H1 (cell line): ENCODE results near the gene CNPY3. TPM values are rescaled to one million over a fixed set of nuclear protein-coding genes. Genes with fewer than 3 reads are reported as not detected.

Experiments
- CTCF ChIA-PET: fragments of 300-600 bp; sonication (Branson Sonifier 250); formaldehyde crosslinking; loops from one replicate; lab custom pipeline; 2021; ENCODE audit not compliant: partially characterized antibody; lab: Charles Lee
- POLR2A ChIA-PET: fragments of 300-600 bp; sonication (Branson Sonifier 250); formaldehyde crosslinking; loops from one replicate; lab custom pipeline; 2021; ENCODE audit warnings: inconsistent platforms; ENCODE audit not compliant: partially characterized antibody; lab: Charles Lee
- DNase-seq, 2 experiments: peaks; one replicate each; pipeline versions ENCODE4 v3.0.0 to v3.0.0-alpha.2; 2010 to 2022; ENCODE audit warnings: low spot score in 2 of 2, low read depth in 1 of 2, mixed read lengths in 1 of 2
- FAIRE-seq: peaks from 2 replicates; lab custom pipeline; 2011; peaks lifted over from hg19 to GRCh38; lab: Jason Lieb, UNC
- H2AFZ ChIP-seq: 2 replicates; pipeline ENCODE4 v1.8.1; 2012; ENCODE audit warnings: low read length, inconsistent platforms
- H2AK5ac ChIP-seq: 2 replicates; pipeline ENCODE4 v1.6.1; 2013; ENCODE audit warnings: low read depth, low read length
- H2BK120ac ChIP-seq: replicated peaks from 2 replicates; pipeline ENCODE3; 2013; ENCODE audit warnings: low read depth, low read length, inconsistent platforms
- H2BK12ac ChIP-seq: 2 replicates; pipeline ENCODE4 v1.6.1; 2013; ENCODE audit warnings: low read depth, low read length
- H2BK15ac ChIP-seq: 2 replicates; pipeline ENCODE4 v1.6.1; 2013; ENCODE audit warnings: low read length
- H2BK20ac ChIP-seq: 2 replicates; pipeline ENCODE4 v1.6.1; 2013; ENCODE audit warnings: low read length
- H2BK5ac ChIP-seq: 2 replicates; pipeline ENCODE4 v1.6.1; 2013; ENCODE audit warnings: low read depth, low read length
- H3K14ac ChIP-seq: 2 replicates; pipeline ENCODE4 v1.6.1; 2013; ENCODE audit warnings: inconsistent platforms; ENCODE audit not compliant: insufficient read length
- H3K18ac ChIP-seq: 2 replicates; pipeline ENCODE4 v1.6.1; 2013; ENCODE audit warnings: low read length; ENCODE audit errors: extremely low read depth
- H3K23ac ChIP-seq: 2 replicates; pipeline ENCODE4 v1.6.1; 2013; ENCODE audit warnings: inconsistent platforms; ENCODE audit not compliant: insufficient read length
- H3K23me2 ChIP-seq: 2 replicates; pipeline ENCODE4 v1.6.1; 2013; ENCODE audit warnings: low read depth, low read length
- H3K27ac ChIP-seq: 2 replicates; pipeline ENCODE4 v1.6.1; 2011; ENCODE audit warnings: low read depth, low read length, inconsistent platforms
- H3K27me3 ChIP-seq, 4 experiments: replicated peaks in 1 of 4; 1 replicate in 1 of 4; 2 replicates in 3 of 4; pipeline versions ENCODE4 v1.6.1 to v1.8.1; 2011 to 2013; ENCODE audit warnings: low read length in 3 of 4, mild to moderate bottlenecking in 3 of 4, inconsistent platforms in 2 of 4, mixed read lengths in 2 of 4, moderate library complexity in 1 of 4; ENCODE audit not compliant: control insufficient read depth in 3 of 4, insufficient read depth in 3 of 4; ENCODE audit errors: extremely low read depth in 1 of 4
- H3K36me3 ChIP-seq, 4 experiments: 2 replicates each; pipeline versions ENCODE4 v1.6.1 to v1.8.1; 2011 to 2013; ENCODE audit warnings: mild to moderate bottlenecking in 4 of 4, low read length in 3 of 4, moderate library complexity in 2 of 4, control low read depth in 1 of 4, inconsistent platforms in 1 of 4; ENCODE audit not compliant: insufficient read depth in 4 of 4, control insufficient read depth in 2 of 4
- H3K4ac ChIP-seq: replicated peaks from 2 replicates; pipeline ENCODE3; 2013; ENCODE audit warnings: low read length, low read depth, mixed read lengths, inconsistent platforms; ENCODE audit not compliant: insufficient read length
- H3K4me1 ChIP-seq, 4 experiments: replicated peaks in 1 of 4; 1 replicate in 1 of 4; 2 replicates in 3 of 4; pipeline versions ENCODE4 v1.6.1 to v1.8.1; 2011 to 2013; ENCODE audit warnings: low read length in 3 of 4, inconsistent platforms in 2 of 4, mixed read lengths in 1 of 4; ENCODE audit not compliant: insufficient read depth in 4 of 4, control insufficient read depth in 3 of 4
- H3K4me2 ChIP-seq, 2 experiments: 2 replicates each; pipeline versions ENCODE4 v1.6.1 to v1.8.1; 2011 to 2013; ENCODE audit warnings: low read depth in 2 of 2, low read length in 2 of 2, control low read depth in 1 of 2, inconsistent platforms in 1 of 2, mild to moderate bottlenecking in 1 of 2; ENCODE audit not compliant: insufficient read depth in 1 of 2
- H3K4me3 ChIP-seq, 4 experiments: fragments of 200-600, 300-600 bp in 1 of 4; sonication (generic), shearing (Covaris generic), sonication (Bioruptor Twin) in 1 of 4; 2 replicates each; pipeline versions ENCODE4 v1.5.1 to v1.8.1; 2011 to 2016; ENCODE audit warnings: low read length in 4 of 4, low read depth in 3 of 4, control low read depth in 2 of 4, inconsistent platforms in 2 of 4, mild to moderate bottlenecking in 2 of 4, mixed read lengths in 1 of 4, moderate library complexity in 1 of 4; ENCODE audit not compliant: insufficient read depth in 2 of 4; ENCODE audit errors: extremely low read depth in 1 of 4
- H3K56ac ChIP-seq: replicated peaks from 2 replicates; pipeline ENCODE3; 2013; ENCODE audit warnings: low read depth, mild to moderate bottlenecking, mixed read lengths, low read length, inconsistent platforms; ENCODE audit not compliant: insufficient read length
- H3K79me1 ChIP-seq: 2 replicates; pipeline ENCODE4 v1.6.1; 2013; ENCODE audit warnings: low read depth, low read length, control low read depth
- H3K79me2 ChIP-seq, 2 experiments: 2 replicates each; pipeline versions ENCODE4 v1.6.1 to v1.8.1; 2012 to 2013; ENCODE audit warnings: low read length in 2 of 2, mild to moderate bottlenecking in 2 of 2, inconsistent platforms in 1 of 2; ENCODE audit not compliant: insufficient read depth in 2 of 2, control insufficient read depth in 1 of 2
- H3K9ac ChIP-seq, 4 experiments: replicated peaks in 1 of 4; 1 replicate in 1 of 4; 2 replicates in 3 of 4; pipeline versions ENCODE4 v1.6.1 to v1.8.1; 2011 to 2013; ENCODE audit warnings: low read depth in 3 of 4, low read length in 3 of 4, control low read depth in 2 of 4, mild to moderate bottlenecking in 2 of 4, moderate library complexity in 2 of 4, inconsistent platforms in 1 of 4; ENCODE audit errors: extremely low read depth in 1 of 4
- H3K9me3 ChIP-seq, 2 experiments: 2 replicates each; pipeline versions ENCODE4 v1.6.1 to v1.8.1; 2012 to 2013; ENCODE audit warnings: mild to moderate bottlenecking in 2 of 2, moderate library complexity in 2 of 2, control low read depth in 1 of 2, inconsistent platforms in 1 of 2, low read depth in 1 of 2, low read length in 1 of 2, mixed read lengths in 1 of 2; ENCODE audit not compliant: insufficient read depth in 2 of 2
- H4K20me1 ChIP-seq, 2 experiments: replicated peaks in 1 of 2; 2 replicates each; pipeline versions ENCODE3 to v1.8.1; 2011 to 2013; ENCODE audit warnings: inconsistent platforms in 2 of 2, low read length in 2 of 2, mild to moderate bottlenecking in 1 of 2; ENCODE audit not compliant: insufficient read depth in 2 of 2, control insufficient read depth in 1 of 2
- H4K5ac ChIP-seq: 2 replicates; pipeline ENCODE4 v1.6.1; 2013; ENCODE audit warnings: low read length, low read depth, mixed read lengths, inconsistent platforms; ENCODE audit not compliant: insufficient read length
- H4K8ac ChIP-seq: 2 replicates; pipeline ENCODE4 v1.8.0; 2013; ENCODE audit warnings: mild to moderate bottlenecking, moderate library complexity, low read length, inconsistent platforms; ENCODE audit not compliant: insufficient read depth; ENCODE audit errors: extremely low read depth
- H4K91ac ChIP-seq: replicated peaks from 2 replicates; pipeline ENCODE3; 2013; ENCODE audit warnings: low read length, mixed read lengths, inconsistent platforms; ENCODE audit not compliant: insufficient read length
- CBX8 ChIP-seq: fragments of 300-800, 300-1000 bp; sonication (generic); IDR thresholded peaks from 2 replicates; pipeline ENCODE4 v1.7.1; 2016; ENCODE audit warnings: low read depth, low read length, borderline replicate concordance
- CTBP2 ChIP-seq: IDR thresholded peaks from 2 replicates; pipeline ENCODE4 v1.7.0; 2011; ENCODE audit warnings: borderline replicate concordance, mild to moderate bottlenecking, moderate library complexity, mixed read lengths, low read length; ENCODE audit not compliant: insufficient read depth, insufficient read length
- KDM4A ChIP-seq: IDR thresholded peaks from one replicate; pipeline ENCODE4 v1.7.1; 2012; ENCODE audit warnings: low read depth, mild to moderate bottlenecking, moderate library complexity, low read length, inconsistent platforms; ENCODE audit not compliant: severe bottlenecking
- NRF1 ChIP-seq: IDR thresholded peaks from 2 replicates; pipeline ENCODE4 v1.6.1; 2011; ENCODE audit warnings: mild to moderate bottlenecking, low read depth, low read length, improper control_type of control experiment
- SIRT6 ChIP-seq: IDR thresholded peaks from one replicate; pipeline ENCODE4 v1.7.1; 2012; ENCODE audit warnings: low read length, inconsistent platforms
- WGBS, 2 experiments: shearing (Covaris generic) in 1 of 2; methylation state at CpG; one replicate each; pipeline versions ENCODE4 v1.1.6 to v1.1.7; 2013 to 2015; ENCODE audit warnings: low lambda C conversion rate in 2 of 2, mixed read lengths in 2 of 2, inconsistent platforms in 1 of 2, low coverage in 1 of 2, missing lambda C conversion rate in 1 of 2; ENCODE audit not compliant: insufficient replicate concordance in 2 of 2, insufficient coverage in 1 of 2, insufficient read length in 1 of 2; ENCODE audit errors: extremely low coverage in 1 of 2, missing lambda C conversion rate in 1 of 2; 5-methylcytosine and 5-hydroxymethylcytosine counted together
- polyA plus RNA-seq, 7 experiments: library from polyadenylated mRNA; depleted of rRNA in 3 of 7; stranded (reverse) in 5 of 7; unstranded in 2 of 7; fragments of >200 nt in 5 of 7; fragments of 200-250 nt in 2 of 7; gene quantifications; 1 replicate in 5 of 7; 2 replicates in 1 of 7; 4 replicates in 1 of 7; pipeline versions ENCODE4 v1.2.1 to v1.2.3, GENCODE V29; 2011 to 2013; ENCODE audit warnings: missing spikeins in 2 of 7, mixed read lengths in 2 of 7
- total RNA-seq: library from RNA; stranded (reverse); fragmentation: NEBNext Ultra II Directional; extraction: Animal tissue kit (Norgen Biotek cat#: 25700); gene quantifications from 2 replicates; pipeline ENCODE4 v1.2.1, GENCODE V29; 2021
- TF ChIP-seq, protein P1 (sequence below): IDR thresholded peaks from 2 replicates; pipeline ENCODE4 v1.6.1; 2011; ENCODE audit warnings: low read depth, mild to moderate bottlenecking, low read length; ENCODE audit not compliant: insufficient read depth

The CNPY3 gene
- total and polyA plus RNA-seq, 2 of the 8 experiments (the other 6 are each of a cell fraction or from before 2014, with no cell fraction given), result 49.6 to 64.5 TPM

DNA sequence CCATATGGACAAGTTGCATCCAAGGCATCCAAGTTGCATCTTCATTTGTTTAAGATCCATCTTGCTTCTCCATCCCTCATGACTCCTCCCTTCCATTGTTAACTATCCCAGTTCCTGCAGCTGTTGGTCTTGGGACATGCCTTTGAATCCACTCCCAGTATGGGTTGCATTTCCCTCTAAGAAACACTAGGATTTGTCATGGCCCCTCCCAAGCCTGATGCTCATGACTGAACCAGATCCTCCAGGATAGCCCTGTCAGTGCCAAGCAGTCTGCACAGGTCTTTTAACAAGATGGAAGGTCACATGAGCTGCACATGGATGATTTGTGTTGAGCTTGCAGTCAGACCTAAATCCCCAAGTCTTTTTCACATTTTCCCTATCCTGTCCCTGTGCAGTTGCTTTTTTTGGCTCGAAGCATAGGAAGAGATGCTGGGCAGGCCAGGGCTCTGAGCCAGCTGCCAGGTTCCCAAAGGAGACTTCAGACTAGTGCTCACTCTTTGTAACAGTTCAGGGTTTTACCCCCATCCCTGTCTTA is 59.3 kb downstream of the CNPY3 start:
- Histone ChIP-seq H3K27ac (no peak overlapping the region), H4K8ac (no peak overlapping the region), H2AK5ac (no peak overlapping the region), H3K23me2 (peaks cover 4% of the 10 kb centered on the region), H3K79me2 (peaks cover 8 to 15% of the 10 kb centered on the region in 2 experiments; a peak in 2 of 4 replicates), H2BK12ac (no peak overlapping the region), H2AFZ (no peak overlapping the region), H3K4ac (no peak overlapping the region), H2BK15ac (no peak overlapping the region), H3K27me3 (no peaks in the 10 kb centered on the region), H2BK120ac (no peak overlapping the region), H4K20me1 (peaks cover 0 to 12% of the 10 kb centered on the region in 2 experiments), H3K23ac (no peak overlapping the region), H3K79me1 (peaks cover 9% of the 10 kb centered on the region), H3K4me1 (peaks cover 0 to 6% (median 1%) of the 10 kb centered on the region in 4 experiments; a peak in 4 of 7 replicates), H2BK5ac (no peak overlapping the region), H3K4me2 (no peak overlapping the region), H2BK20ac (no peak overlapping the region), H3K36me3 (peaks cover 0 to 9% (median 8%) of the 10 kb centered on the region in 4 experiments; a peak in 4 of 8 replicates), H3K56ac (no peak overlapping the region), H3K9me3 (no peaks in the 10 kb centered on the region), H4K5ac (no peak overlapping the region), H4K91ac (no peak overlapping the region), H3K4me3 (no peak overlapping the region), H3K18ac (no peak overlapping the region), H3K9ac (no peak overlapping the region), H3K14ac (no peak overlapping the region)
- ChIA-PET CTCF (interaction anchor here (0.5 to 2.9 kb wide), 7 partner anchors 9 to 143 kb away, joined by 3 to 13 read pairs (median 3); partner anchors contain the start of genes KLC4 and MRPL2), POLR2A (interaction anchor here (0.8 to 4.1 kb wide), 8 partner anchors 8 to 32 kb away, joined by 3 to 25 read pairs (median 5); partner anchors contain the start of gene PEX6)
- DNase-seq (no peak), FAIRE-seq (no peak)
- 92% methylated on average over 1 of the region's 1 CpG; no CpG with 5 or more reads in 1 of the 2 experiments for WGBS, 2 experiments
- TF ChIP-seq, protein P1, sequence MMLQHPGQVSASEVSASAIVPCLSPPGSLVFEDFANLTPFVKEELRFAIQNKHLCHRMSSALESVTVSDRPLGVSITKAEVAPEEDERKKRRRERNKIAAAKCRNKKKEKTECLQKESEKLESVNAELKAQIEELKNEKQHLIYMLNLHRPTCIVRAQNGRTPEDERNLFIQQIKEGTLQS, result no peak
- TF ChIP-seq SIRT6 (no peak), CTBP2 (no peak), KDM4A (no peak), CBX8 (no peak), NRF1 (no peak)
